Transverse colon (tissue), 3 donors: ENCODE data around the gene ZCCHC7.

ENCODE experiments used
- CTCF ChIP-seq, 5 experiments: fragments of 200-600 bp in 3 of 5; fragments of 450-650 bp in 2 of 5; sonication (generic) in 3 of 5; IDR thresholded peaks; 1 replicate in 2 of 5; 2 replicates in 3 of 5; pipeline ENCODE4 v1.5.1; 2016 to 2017; ENCODE audit warnings: antibody characterized with exemption in 5 of 5, inconsistent platforms in 3 of 5, mild to moderate bottlenecking in 2 of 5, moderate library complexity in 1 of 5
- POLR2A ChIP-seq: fragments of 450-650 bp; IDR thresholded peaks from one replicate; pipeline ENCODE4 v1.6.1; 2016; ENCODE audit warnings: antibody characterized with exemption, mild to moderate bottlenecking, moderate library complexity

GRCh38 chr9:37201581-37201980, 81.2 kb downstream of the ZCCHC7 start:
- no peak for TF ChIP-seq CTCF (IDR thresholded peaks at IDR 0.05)
- TF ChIP-seq POLR2A, result no peak
